Prostate gland (tissue), 2 donors: ENCODE measurements around the gene KLK15.
"Not testable (repeated sequence)": the region's sequence is repeated elsewhere in the genome, so short reads cannot be mapped to it uniquely, and the experiment has no call there.

Experiments used
- CTCF ChIP-seq, 4 experiments: fragments of 200-600 bp in 2 of 4; fragments of 450-650 bp in 2 of 4; sonication (generic) in 2 of 4; IDR thresholded peaks; 1 replicate in 3 of 4; 2 replicates in 1 of 4; pipeline ENCODE4 v1.5.1; 2016 to 2019; ENCODE audit warnings: antibody characterized with exemption in 4 of 4, mild to moderate bottlenecking in 2 of 4, moderate library complexity in 2 of 4
- POLR2A ChIP-seq: fragments of 450-650 bp; IDR thresholded peaks from one replicate; pipeline ENCODE4 v1.6.1; 2016; ENCODE audit warnings: antibody characterized with exemption, mild to moderate bottlenecking

GRCh38 chr19:50811622-50812238 lies 21.6 kb downstream of the KLK15 start:
- not testable (repeated sequence) for TF ChIP-seq CTCF (IDR thresholded peaks at IDR 0.05); POLR2A
